Neural crest cell (in vitro differentiated cells): ENCODE measurements around the gene CEACAM6. TPM values are rescaled to one million over a fixed set of nuclear protein-coding genes. Genes with fewer than 3 reads are reported as not detected.

Experiments used
- DNase-seq: peaks from one replicate; pipeline ENCODE4 v3.0.0; 2021; ENCODE audit warnings: low read depth, mixed read lengths, low spot score
- H3K27ac Mint-ChIP-seq: one replicate; pipeline ENCODE4 v1.8.0; 2021; ENCODE audit warnings: mild to moderate bottlenecking, mixed read lengths; ENCODE audit not compliant: unreplicated experiment
- H3K27me3 Mint-ChIP-seq: 2 replicates; pipeline ENCODE4 v1.8.0; 2021; ENCODE audit warnings: low read depth, mild to moderate bottlenecking, mixed read lengths
- H3K36me3 Mint-ChIP-seq: 2 replicates; pipeline ENCODE4 v1.8.0; 2021; ENCODE audit warnings: low read depth, mild to moderate bottlenecking, mixed read lengths
- H3K4me1 Mint-ChIP-seq: 2 replicates; pipeline ENCODE4 v1.8.0; 2021; ENCODE audit warnings: mixed read lengths
- H3K4me3 Mint-ChIP-seq: one replicate; pipeline ENCODE4 v1.8.0; 2021; ENCODE audit warnings: mild to moderate bottlenecking, mixed read lengths
- H3K9me3 Mint-ChIP-seq: 2 replicates; pipeline ENCODE4 v1.8.0; 2021; ENCODE audit warnings: mixed read lengths
- CTCF ChIP-seq: fragments of 200-600 bp; sonication (generic); conservative IDR thresholded peaks from 2 replicates; pipeline ENCODE4 v1.5.0; 2021; ENCODE audit warnings: antibody characterized with exemption, mild to moderate bottlenecking
- total RNA-seq: library from RNA; stranded (reverse); gene quantifications from 2 replicates; pipeline ENCODE4 v1.2.1, GENCODE V29; 2021

The CEACAM6 gene
- total RNA-seq, 1 donor from 2014 or later, result not detected

GRCh38 chr19:41740415-41741243, 14.7 kb upstream of the CEACAM6 start:
- DNase-seq, result no peak
- peaks cover 9% of the 10 kb centered on the region for H3K27me3 Mint-ChIP-seq
- TF ChIP-seq CTCF, result no peak
- no peak overlapping the region for H3K27ac Mint-ChIP-seq
- no peaks in the 10 kb centered on the region for H3K36me3 Mint-ChIP-seq
- H3K9me3 Mint-ChIP-seq, result peaks cover 5% of the 10 kb centered on the region
- no peak overlapping the region for H3K4me3 Mint-ChIP-seq
- H3K4me1 Mint-ChIP-seq, result no peaks in the 10 kb centered on the region

DNA sequence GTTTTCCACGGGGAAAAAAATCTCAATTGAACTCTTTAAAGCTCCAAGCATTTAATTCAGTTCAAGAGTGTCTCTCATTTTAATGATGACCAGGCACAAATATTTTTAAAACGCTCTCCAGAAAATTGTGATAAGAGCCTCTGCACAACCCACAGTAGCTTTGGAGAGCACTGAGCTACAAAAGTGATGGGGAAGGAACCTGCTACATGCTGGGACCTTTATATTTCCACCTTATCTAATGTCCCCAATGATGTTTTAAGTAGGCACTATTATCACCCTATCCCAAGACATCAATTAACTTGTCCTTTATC, 14.1 kb upstream of the CEACAM6 start:
- no peak for DNase-seq
- Mint-ChIP-seq H3K36me3 (no peaks in the 10 kb centered on the region), H3K27ac (no peak overlapping the region), H3K27me3 (peaks cover 15% of the 10 kb centered on the region), H3K9me3 (peaks cover 5% of the 10 kb centered on the region), H3K4me1 (no peaks in the 10 kb centered on the region), H3K4me3 (no peak overlapping the region)
- no peak for TF ChIP-seq CTCF

- Mint-ChIP-seq H3K4me1 (no peaks in the 10 kb centered on the region), H3K36me3 (no peaks in the 10 kb centered on the region), H3K27me3 (peaks cover 38% of the 10 kb centered on the region), H3K27ac (no peak overlapping the region), H3K9me3 (peaks cover 6% of the 10 kb centered on the region), H3K4me3 (no peak overlapping the region)
- DNase-seq, result no peak
- TF ChIP-seq CTCF, result no peak
Measured at GRCh38 chr19:41744850-41745249, 10.5 kb upstream of the CEACAM6 start.

GRCh38 chr19:41745756-41746155, 9.6 kb upstream of the CEACAM6 start:
- Mint-ChIP-seq H3K9me3 (peaks cover 5% of the 10 kb centered on the region), H3K36me3 (no peaks in the 10 kb centered on the region), H3K27me3 (peaks cover 41% of the 10 kb centered on the region), H3K27ac (no peak overlapping the region), H3K4me1 (no peaks in the 10 kb centered on the region), H3K4me3 (no peak overlapping the region)
- no peak for DNase-seq
- no peak for TF ChIP-seq CTCF

- no peaks in the 10 kb centered on the region for H3K36me3 Mint-ChIP-seq
- no peak overlapping the region for H3K4me3 Mint-ChIP-seq
- no peak for DNase-seq
- peaks cover 5% of the 10 kb centered on the region for H3K9me3 Mint-ChIP-seq
- peak; percentile 54 for TF ChIP-seq CTCF
- peaks cover 49% of the 10 kb centered on the region for H3K27me3 Mint-ChIP-seq
- no peak overlapping the region for H3K27ac Mint-ChIP-seq
- H3K4me1 Mint-ChIP-seq, result no peaks in the 10 kb centered on the region
Measured at GRCh38 chr19:41746593-41747227, 8.6 kb upstream of the CEACAM6 start.
